Activated naive CD8-positive, alpha-beta T cell treated with anti-CD3 and anti-CD28 coated beads, Interleukin-2, amount 50 U/mL, for 24 hours (primary cell): Measurements from ENCODE around the gene HOXD11.

Experiments
- ATAC-seq: fragments of 150-1000 bp; cut with Tn5 transposase; one replicate; pipeline ENCODE4 v1.10.0; 2021
- DNase-seq: peaks from one replicate; pipeline ENCODE4 v3.0.0; 2021
- H3K27ac Mint-ChIP-seq: one replicate; pipeline ENCODE4 v1.8.0; 2021; ENCODE audit warnings: mild to moderate bottlenecking, mixed read lengths
- H3K27me3 Mint-ChIP-seq: one replicate; pipeline ENCODE4 v1.8.0; 2021; ENCODE audit warnings: mixed read lengths
- H3K36me3 Mint-ChIP-seq: one replicate; pipeline ENCODE4 v1.8.0; 2021; ENCODE audit warnings: low read depth, mixed read lengths
- H3K4me1 Mint-ChIP-seq: one replicate; pipeline ENCODE4 v1.8.0; 2021; ENCODE audit warnings: mixed read lengths
- H3K4me3 Mint-ChIP-seq: one replicate; pipeline ENCODE4 v1.8.0; 2021; ENCODE audit warnings: mild to moderate bottlenecking, moderate library complexity, mixed read lengths
- H3K9me3 Mint-ChIP-seq: one replicate; pipeline ENCODE4 v1.8.0; 2021; ENCODE audit warnings: mixed read lengths

Gene HOXD11

DNA sequence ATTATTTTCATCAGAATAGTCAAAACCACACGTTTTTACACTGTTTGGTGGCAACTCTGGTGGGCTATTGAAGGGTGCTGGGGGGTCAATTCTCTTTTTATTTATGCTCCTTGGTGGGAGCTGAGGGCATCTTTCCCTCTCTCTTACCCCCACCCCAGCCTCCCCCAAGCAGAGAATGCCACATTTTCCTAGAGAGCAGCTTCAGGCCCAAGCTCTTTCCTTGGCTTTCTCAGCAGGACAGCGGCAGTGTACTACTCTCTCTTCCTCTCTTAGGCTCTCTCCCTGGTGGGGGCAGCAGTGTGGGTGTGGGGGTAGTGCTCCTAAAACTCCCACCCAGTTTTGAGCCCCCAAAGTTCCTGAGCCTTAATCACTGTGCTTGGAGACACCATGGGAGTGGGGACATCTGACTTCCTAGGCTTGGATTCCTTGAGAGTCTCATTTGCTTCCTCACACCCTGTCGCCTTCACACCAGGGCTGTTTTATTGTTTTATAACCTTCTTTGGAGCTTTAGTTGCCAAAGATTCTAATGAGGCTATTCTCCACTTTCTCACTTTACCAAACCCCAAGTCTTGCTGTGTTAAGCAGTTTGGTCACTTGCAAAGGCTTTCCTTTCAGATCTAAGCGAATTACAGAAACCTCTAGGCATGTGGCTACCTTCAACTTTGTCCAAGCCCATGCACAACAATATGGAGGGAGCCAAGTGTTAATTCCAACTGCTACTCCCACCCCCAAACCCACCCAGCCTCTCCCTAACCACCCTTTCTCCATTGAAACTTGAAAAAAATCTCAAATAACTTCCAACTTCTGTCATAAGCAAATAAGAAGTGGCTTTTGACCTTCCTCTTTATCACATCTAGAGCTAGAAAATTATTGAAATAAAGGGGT, 38.2 kb downstream of the HOXD11 start:
- no peak overlapping the region for H3K4me3 Mint-ChIP-seq
- no peaks in the 10 kb centered on the region for H3K36me3 Mint-ChIP-seq
- peaks cover 6% of the 10 kb centered on the region for H3K4me1 Mint-ChIP-seq
- ATAC-seq (no peak), DNase-seq (no peak)
- no peaks in the 10 kb centered on the region for H3K9me3 Mint-ChIP-seq
- peaks cover 84% of the 10 kb centered on the region for H3K27me3 Mint-ChIP-seq
- no peak overlapping the region for H3K27ac Mint-ChIP-seq

DNA sequence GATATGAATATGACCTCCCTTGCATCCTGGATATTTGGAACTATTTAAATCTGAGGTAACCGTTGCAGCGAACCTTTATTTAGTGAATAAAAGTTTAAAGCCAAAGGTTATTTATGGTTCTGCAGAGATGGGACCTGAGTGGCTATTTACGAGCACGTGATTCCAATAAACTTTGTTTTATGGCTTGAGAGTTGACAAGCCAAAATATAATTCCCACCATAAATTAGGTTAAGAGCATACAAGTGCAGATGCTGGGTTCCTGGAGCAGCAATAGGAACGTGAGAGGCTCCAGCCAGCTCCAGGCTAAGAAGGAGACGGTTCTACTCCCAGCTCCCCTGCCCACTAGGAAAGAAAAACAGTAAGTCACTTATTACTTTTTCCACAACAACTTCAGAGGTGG, 39.0 kb downstream of the HOXD11 start:
- Mint-ChIP-seq H3K9me3 (no peaks in the 10 kb centered on the region), H3K36me3 (no peaks in the 10 kb centered on the region), H3K4me1 (peaks cover 2% of the 10 kb centered on the region), H3K27ac (no peak overlapping the region), H3K27me3 (peaks cover 88% of the 10 kb centered on the region), H3K4me3 (no peak overlapping the region)
- DNase-seq (no peak), ATAC-seq (no peak)

DNA sequence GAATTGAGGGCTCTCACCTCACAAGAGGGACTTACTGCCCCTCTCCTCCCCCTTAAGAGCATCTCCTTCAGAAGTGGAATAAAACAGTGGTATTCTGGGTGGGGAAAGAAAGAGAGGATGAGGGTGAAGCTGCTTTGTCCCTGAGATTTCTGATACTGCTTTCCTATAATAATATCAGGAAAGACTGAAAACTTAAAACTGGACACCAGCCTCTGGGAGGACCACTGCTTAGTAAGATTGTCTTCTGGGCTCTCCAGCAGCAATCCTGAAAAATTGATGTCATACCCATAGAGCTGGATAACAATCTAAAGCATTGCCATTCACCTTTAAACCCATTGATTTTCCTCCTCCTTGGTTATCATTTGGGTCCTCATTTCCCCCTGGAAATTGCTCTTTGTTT, 39.6 kb downstream of the HOXD11 start:
- H3K27ac Mint-ChIP-seq = no peak overlapping the region
- no peaks in the 10 kb centered on the region for H3K4me1 Mint-ChIP-seq
- H3K9me3 Mint-ChIP-seq = no peaks in the 10 kb centered on the region
- DNase-seq (no peak), ATAC-seq (no peak)
- peaks cover 88% of the 10 kb centered on the region for H3K27me3 Mint-ChIP-seq
- no peak overlapping the region for H3K4me3 Mint-ChIP-seq
- H3K36me3 Mint-ChIP-seq = no peaks in the 10 kb centered on the region

DNA sequence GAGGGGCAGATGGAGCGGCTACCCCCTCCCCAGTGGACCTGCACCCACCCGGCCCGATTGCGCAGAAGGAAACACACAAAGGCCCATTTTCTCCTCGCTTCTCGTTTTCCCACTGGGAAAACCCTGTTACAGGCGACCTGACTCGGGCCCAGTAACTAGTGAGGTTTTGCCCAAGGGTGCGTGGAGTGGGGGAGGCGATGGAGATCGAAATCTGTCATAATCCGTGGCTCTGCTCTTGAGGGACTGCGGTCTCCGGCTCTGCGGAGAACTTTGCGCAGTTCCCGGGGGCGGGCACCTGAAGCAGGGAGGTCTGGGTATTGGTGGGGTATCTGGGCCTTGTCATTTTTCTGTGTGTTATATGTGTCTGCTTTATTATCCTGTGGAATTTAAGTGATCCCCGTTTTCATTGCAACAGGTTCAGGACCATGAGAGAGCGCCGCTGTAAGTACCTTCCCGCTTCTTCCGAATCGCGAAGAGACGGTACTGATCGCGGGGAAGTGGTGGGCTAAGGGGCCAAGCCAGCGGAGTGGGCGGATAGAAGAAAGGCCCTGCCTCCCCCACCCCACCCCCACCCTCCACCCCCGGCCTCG, 40.2 kb downstream of the HOXD11 start:
- DNase-seq (no peak), ATAC-seq (no peak)
- Mint-ChIP-seq H3K27ac (no peak overlapping the region), H3K36me3 (no peaks in the 10 kb centered on the region), H3K9me3 (no peaks in the 10 kb centered on the region), H3K4me3 (no peak overlapping the region), H3K27me3 (peaks cover 87% of the 10 kb centered on the region), H3K4me1 (no peaks in the 10 kb centered on the region)

DNA sequence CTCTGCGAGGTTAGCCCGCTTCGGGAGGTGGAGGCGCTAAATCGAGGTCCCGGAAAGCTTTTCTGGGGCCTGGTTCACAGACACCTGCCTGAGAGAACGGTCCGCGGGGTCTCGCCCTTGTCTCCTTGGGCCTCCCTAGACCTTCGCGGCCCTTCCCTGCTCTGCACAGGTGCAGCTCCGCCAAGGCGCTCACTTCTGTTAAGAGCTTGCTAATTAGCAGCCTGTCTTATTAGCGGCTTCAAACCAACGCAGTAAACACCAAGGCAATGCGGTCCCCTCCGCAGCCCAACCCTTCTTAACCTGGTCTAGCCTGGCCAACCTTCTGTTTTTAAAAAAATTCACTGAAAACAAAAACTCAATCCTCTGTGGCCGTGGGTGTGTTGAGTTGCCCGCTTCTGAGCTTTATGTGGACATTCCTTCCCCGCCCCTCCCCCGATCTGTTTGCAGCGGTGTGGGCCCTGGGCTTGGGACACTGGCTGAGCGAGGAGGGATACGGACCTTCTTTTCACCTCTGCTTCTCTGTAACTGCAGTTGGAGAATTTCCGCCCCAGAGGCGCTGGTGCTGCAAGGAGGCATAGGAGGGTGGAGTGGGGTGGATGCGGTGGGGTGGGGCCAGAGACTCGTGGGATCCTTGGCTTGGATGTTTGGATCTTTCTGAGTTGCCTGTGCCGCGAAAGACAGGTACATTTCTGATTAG, 40.9 kb downstream of the HOXD11 start:
- no peak for ATAC-seq
- no peaks in the 10 kb centered on the region for H3K36me3 Mint-ChIP-seq
- H3K27me3 Mint-ChIP-seq = peaks cover 90% of the 10 kb centered on the region
- no peaks in the 10 kb centered on the region for H3K9me3 Mint-ChIP-seq
- no peak for DNase-seq
- H3K27ac Mint-ChIP-seq = no peak overlapping the region
- no peak overlapping the region for H3K4me3 Mint-ChIP-seq
- H3K4me1 Mint-ChIP-seq = peaks cover 3% of the 10 kb centered on the region

DNA sequence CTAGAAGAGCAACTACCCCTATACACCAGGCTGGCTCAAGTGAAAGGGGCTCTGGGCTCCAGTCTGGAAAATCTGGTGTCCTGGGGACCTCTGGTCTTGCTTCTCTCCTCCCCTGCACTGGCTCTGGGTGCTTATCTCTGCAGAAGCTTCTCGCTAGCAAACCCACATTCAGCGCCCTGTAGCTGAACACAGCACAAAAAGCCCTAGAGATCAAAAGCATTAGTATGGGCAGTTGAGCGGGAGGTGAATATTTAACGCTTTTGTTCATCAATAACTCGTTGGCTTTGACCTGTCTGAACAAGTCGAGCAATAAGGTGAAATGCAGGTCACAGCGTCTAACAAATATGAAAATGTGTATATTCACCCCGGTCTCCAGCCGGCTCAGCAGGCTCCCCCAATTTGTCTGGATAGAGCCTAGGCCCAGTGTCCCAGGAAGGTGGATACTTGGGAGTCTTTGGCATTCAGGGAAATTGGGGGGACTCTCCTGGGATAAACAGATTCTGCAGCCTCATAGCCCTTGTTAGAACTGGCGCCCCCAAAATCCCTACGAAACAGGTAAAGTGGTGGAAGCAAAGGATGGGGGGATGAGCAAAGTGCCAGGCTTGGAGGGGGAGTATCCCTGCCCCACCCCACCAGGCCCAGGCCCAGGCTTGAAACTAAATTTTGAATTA, 41.8 kb downstream of the HOXD11 start:
- Mint-ChIP-seq H3K4me3 (no peak overlapping the region), H3K4me1 (peaks cover 3% of the 10 kb centered on the region), H3K27ac (no peak overlapping the region), H3K36me3 (no peaks in the 10 kb centered on the region), H3K9me3 (no peaks in the 10 kb centered on the region), H3K27me3 (peaks cover 91% of the 10 kb centered on the region)
- no peak for ATAC-seq
- no peak for DNase-seq

DNA sequence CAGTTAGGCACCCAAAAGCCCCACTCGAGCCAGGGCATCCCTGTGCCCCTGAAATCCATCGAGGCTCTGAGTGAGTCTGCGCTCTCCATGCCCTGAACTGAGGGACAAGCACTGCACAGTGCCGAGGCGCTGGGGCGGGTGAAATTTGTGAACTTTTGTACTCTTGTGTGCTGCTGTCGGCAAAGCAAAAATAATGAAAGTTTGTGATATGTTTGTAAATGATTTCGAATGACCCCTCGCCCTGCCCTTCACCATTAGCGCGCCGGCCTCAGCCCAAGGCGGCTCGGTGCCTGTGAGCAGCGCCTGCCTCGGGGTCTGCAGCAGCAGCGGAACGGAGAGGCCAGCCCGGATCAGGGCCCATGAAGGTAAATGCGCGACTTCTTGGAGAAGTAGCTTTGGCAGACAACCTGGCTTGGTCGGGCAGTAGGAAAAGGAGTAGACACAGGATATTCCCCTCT, 42.4 kb downstream of the HOXD11 start:
- no peak for DNase-seq
- Mint-ChIP-seq H3K36me3 (no peaks in the 10 kb centered on the region), H3K9me3 (no peaks in the 10 kb centered on the region), H3K4me1 (peaks cover 3% of the 10 kb centered on the region), H3K27ac (no peak overlapping the region), H3K27me3 (peaks cover 94% of the 10 kb centered on the region), H3K4me3 (no peak overlapping the region)
- no peak for ATAC-seq

DNA sequence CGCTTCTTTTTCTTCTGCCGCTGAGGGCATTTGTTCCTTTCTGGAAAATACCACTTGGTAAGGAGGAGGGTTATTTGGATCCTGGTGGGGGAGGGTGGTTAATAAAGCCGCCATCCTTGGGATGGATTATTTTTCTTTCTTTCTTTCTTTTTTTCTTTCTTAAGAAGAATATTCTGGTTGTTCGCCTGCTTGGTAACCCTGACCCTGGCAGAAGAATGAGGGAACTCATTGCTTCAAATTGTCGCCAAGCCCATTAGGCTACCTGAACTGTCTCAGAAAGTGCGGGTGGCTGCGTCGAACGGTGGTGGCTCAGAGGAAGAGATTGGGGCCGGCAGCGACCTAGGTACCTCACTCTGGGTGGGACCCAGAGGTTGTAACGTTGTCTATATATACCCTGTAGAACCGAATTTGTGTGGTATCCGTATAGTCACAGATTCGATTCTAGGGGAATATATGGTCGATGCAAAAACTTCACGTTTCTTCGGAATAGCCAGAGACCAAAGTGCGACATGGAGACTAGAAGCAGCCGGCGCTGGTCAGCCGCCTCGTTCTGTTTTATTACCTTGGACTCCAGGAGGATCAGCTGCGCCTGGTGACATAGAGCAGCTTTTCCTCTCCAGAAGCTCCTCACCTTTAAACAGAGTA, 43.0 kb downstream of the HOXD11 start:
- ATAC-seq = no peak
- no peaks in the 10 kb centered on the region for H3K36me3 Mint-ChIP-seq
- peaks cover 93% of the 10 kb centered on the region for H3K27me3 Mint-ChIP-seq
- peaks cover 3% of the 10 kb centered on the region for H3K4me1 Mint-ChIP-seq
- H3K9me3 Mint-ChIP-seq = no peaks in the 10 kb centered on the region
- no peak overlapping the region for H3K4me3 Mint-ChIP-seq
- DNase-seq = no peak
- no peak overlapping the region for H3K27ac Mint-ChIP-seq

DNA sequence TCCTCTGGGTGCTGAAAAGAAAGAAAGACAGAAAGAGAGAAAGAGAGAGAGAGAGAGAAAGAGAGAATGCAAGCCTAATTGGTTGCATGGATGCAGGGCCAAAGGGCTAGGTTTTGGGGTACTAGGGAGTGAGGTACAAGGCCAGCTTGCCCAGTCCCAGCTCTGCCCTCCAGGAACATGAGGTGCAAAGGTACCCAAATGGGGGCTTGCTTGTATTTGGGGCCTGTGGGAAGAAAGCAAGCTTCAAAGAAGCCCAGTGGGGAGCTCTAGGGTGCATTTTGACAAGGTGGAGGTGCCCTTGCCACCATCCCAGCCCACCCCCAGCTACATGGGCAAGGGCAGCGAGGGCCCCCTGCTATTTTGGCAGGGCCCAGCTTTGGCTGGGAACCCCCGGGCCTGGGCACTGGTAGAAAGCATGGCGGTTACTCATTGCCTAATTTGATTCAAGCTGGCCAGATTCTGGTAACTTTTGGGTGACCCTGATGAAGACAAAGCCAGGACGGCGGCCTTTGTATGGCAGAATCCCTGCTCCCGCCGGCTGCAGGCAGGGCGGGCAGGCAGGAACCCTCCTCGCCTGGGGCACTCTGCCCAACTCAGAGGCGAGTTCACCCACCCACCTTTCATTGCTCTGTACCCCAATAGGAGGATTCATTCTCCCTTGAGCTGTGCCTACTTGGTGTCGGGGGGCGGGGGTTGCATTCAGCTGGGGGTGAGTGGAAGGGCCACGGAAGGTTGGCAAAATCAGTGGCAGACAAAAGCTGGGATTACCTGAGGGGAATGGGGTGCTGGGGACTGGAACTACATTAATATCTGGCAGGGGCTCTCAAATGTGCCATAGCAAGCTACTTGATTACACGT, 43.7 kb downstream of the HOXD11 start:
- DNase-seq = no peak
- ATAC-seq = no peak
- peaks cover 93% of the 10 kb centered on the region for H3K27me3 Mint-ChIP-seq
- H3K36me3 Mint-ChIP-seq = no peaks in the 10 kb centered on the region
- H3K9me3 Mint-ChIP-seq = no peaks in the 10 kb centered on the region
- no peak overlapping the region for H3K4me3 Mint-ChIP-seq
- H3K27ac Mint-ChIP-seq = no peak overlapping the region
- H3K4me1 Mint-ChIP-seq = peaks cover 3% of the 10 kb centered on the region

DNA sequence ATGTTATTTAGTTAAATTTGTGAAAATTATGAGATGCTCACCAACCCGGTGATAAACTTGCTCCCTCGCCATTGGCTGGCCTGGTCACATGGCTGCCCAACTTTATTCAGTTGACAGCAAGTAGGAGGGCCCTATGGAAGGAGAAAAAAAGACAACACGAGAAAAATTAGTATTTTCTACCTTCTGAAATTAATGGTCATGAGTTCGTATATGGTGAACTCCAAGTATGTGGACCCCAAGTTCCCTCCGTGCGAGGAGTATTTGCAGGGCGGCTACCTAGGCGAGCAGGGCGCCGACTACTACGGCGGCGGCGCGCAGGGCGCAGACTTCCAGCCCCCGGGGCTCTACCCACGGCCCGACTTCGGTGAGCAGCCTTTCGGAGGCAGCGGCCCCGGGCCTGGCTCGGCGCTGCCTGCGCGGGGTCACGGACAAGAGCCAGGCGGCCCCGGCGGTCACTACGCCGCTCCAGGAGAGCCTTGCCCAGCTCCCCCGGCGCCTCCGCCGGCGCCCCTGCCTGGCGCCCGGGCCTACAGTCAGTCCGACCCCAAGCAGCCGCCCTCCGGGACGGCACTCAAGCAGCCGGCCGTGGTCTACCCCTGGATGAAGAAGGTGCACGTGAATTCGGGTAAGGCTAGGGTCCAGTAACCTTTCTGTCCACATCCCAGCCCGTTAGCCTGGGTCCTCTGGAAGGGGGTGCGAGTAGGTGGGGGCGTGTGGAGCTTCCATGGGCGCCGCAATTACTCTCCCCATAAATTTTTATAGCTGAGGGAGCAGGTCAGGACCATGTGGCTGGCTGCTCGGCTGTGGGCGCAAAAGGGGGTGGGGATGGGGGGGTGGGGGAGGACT, 44.6 kb downstream of the HOXD11 start, which contains the start of gene HOXD4:
Gene HOXD4 (plus strand): TSS at position 109 of the 846 bp plus-strand sequence. CDS start 84 bp downstream, at position 193.
- ATAC-seq (no peak), DNase-seq (no peak)
- Mint-ChIP-seq H3K9me3 (no peaks in the 10 kb centered on the region), H3K4me3 (no peak within 1 kb of the TSS), H3K36me3 (no peaks in the 10 kb centered on the region), H3K4me1 (peaks cover 3% of the 10 kb centered on the region), H3K27ac (no peak within 1 kb of the TSS), H3K27me3 (peaks cover 93% of the 10 kb centered on the region)

DNA sequence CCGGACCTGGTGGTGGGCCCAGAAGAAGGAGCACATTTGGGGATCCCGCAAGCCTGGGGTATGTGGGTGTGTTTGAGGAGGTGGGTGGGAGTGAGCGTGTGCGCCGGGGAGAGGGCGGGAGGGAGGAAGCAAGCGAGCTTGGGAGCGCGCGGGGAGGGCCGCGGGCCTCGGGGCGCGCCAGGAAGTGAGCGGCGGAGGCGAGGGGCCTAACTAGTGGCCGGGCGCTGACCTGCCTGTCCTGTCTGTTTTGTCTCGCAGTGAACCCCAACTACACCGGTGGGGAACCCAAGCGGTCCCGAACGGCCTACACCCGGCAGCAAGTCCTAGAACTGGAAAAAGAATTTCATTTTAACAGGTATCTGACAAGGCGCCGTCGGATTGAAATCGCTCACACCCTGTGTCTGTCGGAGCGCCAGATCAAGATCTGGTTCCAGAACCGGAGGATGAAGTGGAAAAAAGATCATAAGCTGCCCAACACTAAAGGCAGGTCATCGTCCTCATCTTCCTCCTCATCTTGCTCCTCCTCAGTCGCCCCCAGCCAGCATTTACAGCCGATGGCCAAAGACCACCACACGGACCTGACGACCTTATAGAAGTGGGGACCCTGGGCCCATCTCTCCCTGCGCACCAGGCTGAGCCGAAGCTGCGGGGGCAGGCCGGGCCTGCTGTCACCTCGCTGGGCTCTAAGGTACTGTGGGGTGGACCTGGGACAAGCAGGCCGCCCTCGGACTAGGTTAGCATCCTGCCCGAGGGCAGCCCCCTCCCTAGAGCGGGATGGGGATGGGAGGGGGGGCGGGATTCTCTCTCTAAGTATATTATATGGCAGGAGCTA, 45.5 kb downstream of the HOXD11 start:
- peaks cover 89% of the 10 kb centered on the region for H3K27me3 Mint-ChIP-seq
- H3K36me3 Mint-ChIP-seq = no peaks in the 10 kb centered on the region
- no peaks in the 10 kb centered on the region for H3K9me3 Mint-ChIP-seq
- DNase-seq (no peak), ATAC-seq (no peak)
- no peak overlapping the region for H3K4me3 Mint-ChIP-seq
- no peak overlapping the region for H3K27ac Mint-ChIP-seq
- H3K4me1 Mint-ChIP-seq = peaks cover 5% of the 10 kb centered on the region

DNA sequence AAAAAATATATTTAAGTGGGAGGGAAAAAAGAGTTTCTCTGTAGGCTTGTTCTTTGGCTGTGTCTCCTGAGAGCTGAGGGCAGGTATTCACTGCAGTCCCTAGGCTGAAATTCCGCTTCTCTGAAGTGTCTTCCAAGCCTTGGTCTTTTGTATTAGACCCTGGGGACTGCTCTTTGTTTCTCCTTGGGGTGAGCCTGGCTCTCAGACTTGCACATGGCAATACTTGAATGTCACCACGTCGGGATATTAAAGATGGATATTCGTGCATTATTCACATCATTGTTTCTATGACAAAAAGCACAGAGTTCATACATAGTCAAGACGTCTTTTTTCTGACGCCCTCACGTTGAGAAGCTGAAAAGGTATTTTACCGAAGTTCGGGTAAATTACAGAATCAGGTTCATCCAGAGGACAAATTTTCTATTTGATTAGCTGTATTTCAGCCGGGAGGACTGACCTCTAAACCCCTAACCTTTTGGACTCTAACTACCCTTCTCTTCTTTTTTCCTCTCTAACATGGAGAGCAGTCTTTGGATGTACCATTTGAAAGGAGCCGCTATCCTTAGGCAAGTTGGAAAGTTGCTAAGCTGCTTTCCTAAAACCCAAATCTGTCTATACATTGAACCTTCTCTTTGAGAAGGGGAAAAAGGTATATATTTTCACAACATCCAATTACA, 47.6 kb downstream of the HOXD11 start:
- Mint-ChIP-seq H3K4me1 (peaks cover 15% of the 10 kb centered on the region), H3K4me3 (no peak overlapping the region)
- DNase-seq = no peak

More for the DNA sequence above, 47.6 kb downstream of the HOXD11 start:
- Mint-ChIP-seq H3K27ac (no peak overlapping the region), H3K27me3 (peaks cover 86% of the 10 kb centered on the region), H3K9me3 (no peaks in the 10 kb centered on the region), H3K36me3 (no peaks in the 10 kb centered on the region)
- no peak for ATAC-seq
